Renal pelvis (tissue), 4 donors: ENCODE data around the gene ARG2. TPM values are rescaled to one million over a fixed set of nuclear protein-coding genes. Genes with fewer than 3 reads are reported as not detected.

Experiments
- DNase-seq: peaks from one replicate; pipeline ENCODE4 v3.0.0-alpha.2; 2013
- polyA plus RNA-seq, 3 donors: library from polyadenylated mRNA; unstranded; fragments of 120-200 nt; gene quantifications; one replicate each; pipeline ENCODE4 v1.2.1, GENCODE V29; 2013; ENCODE audit not compliant: insufficient read length in 3 of 3

The ARG2 gene
- polyA plus RNA-seq, 3 donors = 7.7 to 20.6 (median 11.6) TPM

DNA sequence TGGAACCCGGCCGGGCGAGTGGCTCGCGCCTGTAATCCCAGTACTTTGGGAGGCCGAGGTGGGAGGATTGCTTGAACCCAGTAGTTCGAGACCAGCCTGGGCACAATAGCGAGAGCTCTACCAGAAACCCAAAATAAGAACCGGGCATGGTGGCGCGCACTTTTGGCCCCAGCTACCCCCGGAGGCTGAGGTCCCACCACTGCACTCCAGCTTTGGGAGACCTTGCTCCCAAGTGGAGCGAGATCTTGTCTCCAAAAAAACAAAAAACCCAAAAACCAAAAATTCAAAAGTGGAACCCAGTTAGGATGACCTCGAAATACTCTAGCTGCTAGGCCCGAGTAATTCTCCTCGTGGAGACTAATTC lies 55.5 kb downstream of the ARG2 start:
- DNase-seq = no peak

GRCh38 chr14:67679006-67679405 lies 59.3 kb downstream of the ARG2 start:
- DNase-seq = no peak

DNA sequence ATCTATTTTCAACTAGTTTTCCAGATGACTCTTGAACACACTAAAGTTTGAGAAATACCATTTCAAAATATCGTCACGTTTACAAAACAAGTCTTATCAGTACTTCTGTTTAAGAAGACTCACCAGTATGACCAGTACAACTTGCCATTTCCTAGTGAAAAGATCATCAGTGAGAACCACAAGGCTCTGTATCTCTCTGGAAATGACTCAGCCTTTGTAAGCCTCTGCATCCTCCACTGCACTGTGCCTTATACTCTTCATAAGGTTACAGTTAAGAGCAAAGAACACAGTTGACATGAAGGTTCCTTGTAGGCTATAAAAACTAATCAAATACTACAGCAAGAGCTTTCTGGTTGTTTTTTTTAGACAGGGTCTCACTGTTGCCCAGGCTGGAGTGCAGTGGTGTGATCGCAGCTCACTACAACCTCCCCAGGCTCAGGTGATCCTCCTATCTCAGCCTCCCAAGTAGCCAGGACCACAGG lies 60.4 kb downstream of the ARG2 start:
- DNase-seq = no peak

GRCh38 chr14:67680941-67681340 lies 61.2 kb downstream of the ARG2 start:
- no peak for DNase-seq

DNA sequence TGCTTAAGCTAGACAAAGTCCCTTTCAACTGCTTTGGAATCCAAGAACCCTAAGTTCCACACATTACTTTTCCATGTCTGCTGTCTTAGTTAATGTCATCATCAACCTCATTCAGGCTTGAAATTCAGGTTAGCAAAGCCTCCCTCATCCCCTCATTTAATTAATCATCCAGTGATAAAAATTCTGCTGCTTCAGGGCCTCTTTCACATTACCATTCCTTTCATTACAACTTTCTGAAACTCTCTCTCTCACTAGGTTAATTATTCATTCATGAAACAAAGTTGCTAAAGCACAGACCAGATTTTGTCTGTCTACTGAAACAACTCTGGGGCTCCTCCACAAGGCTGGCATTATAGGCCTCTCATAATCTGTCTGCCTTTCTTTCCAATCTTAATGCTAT lies 64.1 kb downstream of the ARG2 start:
- DNase-seq = peak; percentile 20

GRCh38 chr14:67690011-67690410 lies 70.3 kb downstream of the ARG2 start:
- DNase-seq = no peak

GRCh38 chr14:67694791-67695393 lies 75.2 kb downstream of the ARG2 start:
- peak; percentile 63 for DNase-seq

GRCh38 chr14:67695394-67695949 lies 75.8 kb downstream of the ARG2 start, which contains the start of gene RDH11:
Gene RDH11 (minus strand): TSS chr14:67695764. CDS start chr14:67695703, 61 bp downstream.
- DNase-seq = peak; percentile 89

GRCh38 chr14:67697006-67697405 lies 77.3 kb downstream of the ARG2 start:
- no peak for DNase-seq

DNA sequence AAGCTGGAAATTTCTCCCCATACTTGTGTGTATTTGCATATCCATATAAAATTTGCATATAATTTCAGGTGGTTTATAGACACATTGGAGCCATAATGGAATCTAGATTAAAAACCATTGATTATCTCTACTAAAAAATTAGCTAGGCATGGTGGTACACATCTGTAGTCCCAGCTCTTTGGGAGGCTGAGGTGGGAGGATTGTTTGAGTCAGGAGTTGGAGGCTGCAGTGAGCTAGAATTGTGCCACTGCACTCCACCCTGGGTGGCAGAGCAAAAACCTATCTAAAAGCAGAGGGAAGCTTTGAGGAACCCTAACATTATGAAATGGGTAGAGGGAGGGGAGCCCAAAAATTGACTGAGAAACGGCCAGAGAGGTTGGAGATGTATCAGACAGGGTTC lies 78.5 kb downstream of the ARG2 start:
- no peak for DNase-seq

Other genes starting within 250 kb of the ARG2 start
- gene PLEK2, start 207.8 kb upstream of the ARG2 start, polyA plus RNA-seq = 1 to 10 TPM; 1.3 to 3.1 (median 2.2) TPM
- 1 to 10 TPM; 2.8 to 4.3 (median 2.9) TPM for gene TMEM229B, start 131.2 kb upstream of the ARG2 start, polyA plus RNA-seq
- 10 to 100 TPM; 39.1 to 84.5 (median 77.5) TPM for gene PLEKHH1, start 86.6 kb upstream of the ARG2 start, polyA plus RNA-seq
- 10 to 100 TPM; 37.8 to 44.1 (median 40.5) TPM for gene PIGH, start 19.7 kb upstream of the ARG2 start, polyA plus RNA-seq
- gene VTI1B, start 54.7 kb downstream of the ARG2 start, polyA plus RNA-seq = 100 to 1,000 TPM; 101 to 119 (median 118) TPM
- gene RDH11, start 75.8 kb downstream of the ARG2 start, polyA plus RNA-seq = 100 to 1,000 TPM; 105 to 122 (median 111) TPM
- gene RDH12, start 82.0 kb downstream of the ARG2 start, polyA plus RNA-seq = 1 to 10 TPM in 1 of 3 donors, under 1 TPM in 2; 0.40 to 1.2 (median 0.46) TPM
- gene ZFYVE26, start 196.7 kb downstream of the ARG2 start, polyA plus RNA-seq = 10 to 100 TPM; 15.1 to 20.6 (median 19.6) TPM
- 10 to 100 TPM in 1 of 3 donors, 1 to 10 TPM in 2; 9.8 to 11.0 (median 9.8) TPM for gene RAD51B, start 199.9 kb downstream of the ARG2 start, polyA plus RNA-seq